Measurements from ENCODE around the gene EPHA6. TPM values are rescaled to one million over a fixed set of nuclear protein-coding genes. Genes with fewer than 3 reads are reported as not detected.

EPHA6 gene
- total and polyA plus RNA-seq, 9 donors: 2.0 to 20.9 (median 9.2) TPM

DNA sequence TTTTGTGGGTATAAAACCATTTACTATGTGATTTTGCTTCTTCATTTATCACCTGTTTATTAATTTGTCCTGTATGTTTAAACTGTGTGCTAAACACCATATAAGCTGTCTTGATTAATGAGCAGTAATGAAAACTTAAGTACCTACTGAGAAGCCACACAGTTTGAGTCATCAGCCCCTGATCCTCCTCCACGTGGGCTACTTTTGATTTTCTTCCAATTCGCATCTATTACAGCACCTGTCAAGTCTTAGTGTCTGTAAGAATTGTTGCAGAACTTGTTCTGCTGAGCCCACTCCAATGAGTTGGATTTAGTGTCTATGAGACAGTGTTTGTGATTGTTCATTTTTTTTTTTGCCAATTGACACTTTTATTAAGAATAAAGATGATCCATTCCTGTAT is 16.8 kb downstream of the EPHA6 start:
- no peak for TF ChIP-seq EP300 (IDR thresholded peaks at IDR 0.05)
- TF ChIP-seq POLR2A (IDR thresholded peaks at IDR 0.05): no peak
- TF ChIP-seq, protein P1, sequence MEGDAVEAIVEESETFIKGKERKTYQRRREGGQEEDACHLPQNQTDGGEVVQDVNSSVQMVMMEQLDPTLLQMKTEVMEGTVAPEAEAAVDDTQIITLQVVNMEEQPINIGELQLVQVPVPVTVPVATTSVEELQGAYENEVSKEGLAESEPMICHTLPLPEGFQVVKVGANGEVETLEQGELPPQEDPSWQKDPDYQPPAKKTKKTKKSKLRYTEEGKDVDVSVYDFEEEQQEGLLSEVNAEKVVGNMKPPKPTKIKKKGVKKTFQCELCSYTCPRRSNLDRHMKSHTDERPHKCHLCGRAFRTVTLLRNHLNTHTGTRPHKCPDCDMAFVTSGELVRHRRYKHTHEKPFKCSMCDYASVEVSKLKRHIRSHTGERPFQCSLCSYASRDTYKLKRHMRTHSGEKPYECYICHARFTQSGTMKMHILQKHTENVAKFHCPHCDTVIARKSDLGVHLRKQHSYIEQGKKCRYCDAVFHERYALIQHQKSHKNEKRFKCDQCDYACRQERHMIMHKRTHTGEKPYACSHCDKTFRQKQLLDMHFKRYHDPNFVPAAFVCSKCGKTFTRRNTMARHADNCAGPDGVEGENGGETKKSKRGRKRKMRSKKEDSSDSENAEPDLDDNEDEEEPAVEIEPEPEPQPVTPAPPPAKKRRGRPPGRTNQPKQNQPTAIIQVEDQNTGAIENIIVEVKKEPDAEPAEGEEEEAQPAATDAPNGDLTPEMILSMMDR (IDR thresholded peaks at IDR 0.05): no peak
- DNase-seq: no peak
- 53 to 66% (median 66%) methylated on average over 2 of the region's 2 CpGs for WGBS, 3 donors
- Histone ChIP-seq H3K27me3 (no peaks in the 10 kb centered on the region), H3K4me3 (no peak overlapping the region), H3K4me1 (ENCODE audit: insufficient read depth) (no peaks in the 10 kb centered on the region), H3K27ac (no peak overlapping the region), H3K9me3 (no peaks in the 10 kb centered on the region), H3K36me3 (no peaks in the 10 kb centered on the region)
- intact Hi-C loops (cut with DNase I): no loop called here

DNA sequence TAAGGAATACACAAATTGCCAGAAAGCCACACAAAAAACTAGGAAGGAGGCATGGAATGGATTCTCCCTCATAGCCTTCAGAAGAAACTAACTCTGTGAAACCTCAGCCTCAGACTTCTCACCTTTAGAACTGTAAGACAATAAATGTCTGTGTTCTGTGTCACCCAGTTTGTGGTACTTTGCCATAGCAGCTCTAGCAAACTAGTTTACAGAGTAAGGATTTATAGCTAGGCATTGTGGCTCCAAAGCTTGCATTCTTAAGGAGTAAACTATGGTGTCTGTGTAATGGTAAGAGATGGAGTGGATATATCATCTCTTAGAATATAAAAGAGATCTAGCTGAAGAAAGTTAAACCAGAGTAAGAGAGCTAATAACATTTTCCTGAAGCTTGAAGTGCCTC is 18.9 kb downstream of the EPHA6 start:
- no peaks in the 10 kb centered on the region for H3K27me3 ChIP-seq
- H3K4me1 ChIP-seq (ENCODE audit: insufficient read depth): no peaks in the 10 kb centered on the region
- no peak for DNase-seq
- no peaks in the 10 kb centered on the region for H3K9me3 ChIP-seq
- intact Hi-C loops (cut with DNase I): no loop called here
- no peaks in the 10 kb centered on the region for H3K36me3 ChIP-seq
- TF ChIP-seq POLR2A (IDR thresholded peaks at IDR 0.05) (no peak), EP300 (IDR thresholded peaks at IDR 0.05) (no peak)
- TF ChIP-seq, protein P1 (IDR thresholded peaks at IDR 0.05): no peak
- no peak overlapping the region for H3K27ac ChIP-seq
- H3K4me3 ChIP-seq: no peak overlapping the region

DNA sequence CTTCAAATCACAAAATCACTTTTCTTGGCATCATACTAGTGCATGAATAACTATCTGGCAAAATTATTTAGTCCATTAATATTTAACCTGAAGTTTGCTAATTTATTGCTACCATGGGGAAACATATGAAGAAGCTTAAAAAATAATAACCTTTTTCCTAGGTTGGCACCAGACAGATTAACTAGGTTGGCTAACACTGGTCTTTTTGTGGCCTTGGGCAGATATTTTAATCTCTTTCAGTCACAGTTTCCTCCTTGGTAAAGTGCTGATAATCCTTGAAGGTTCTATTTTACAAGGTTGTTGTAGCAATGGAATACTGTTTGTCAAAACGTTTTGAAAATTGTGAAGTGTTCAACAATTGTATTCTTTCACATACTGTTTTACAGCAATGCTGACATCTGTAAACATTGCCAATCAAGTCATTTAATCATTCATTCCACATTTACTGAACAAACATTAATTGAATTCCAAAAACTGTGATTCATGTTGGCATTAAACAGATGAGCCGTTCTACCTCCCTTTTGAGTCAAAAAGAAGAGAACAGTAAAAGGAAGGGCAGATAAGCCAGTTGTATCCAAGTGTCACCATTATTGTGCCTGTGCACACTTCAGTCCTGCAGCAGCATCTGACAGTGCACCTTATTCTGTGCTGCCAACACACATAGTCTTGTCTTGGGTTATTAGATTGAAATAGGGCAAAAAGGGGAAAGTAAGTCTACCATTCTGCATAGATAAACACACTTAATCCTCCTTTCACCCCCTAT is 21.9 kb downstream of the EPHA6 start:
- no peak for DNase-seq
- WGBS, 3 donors: 40 to 52% (median 47%) methylated on average over 2 of the region's 2 CpGs
- intact Hi-C loops (cut with DNase I): no loop called here
- Histone ChIP-seq H3K36me3 (no peaks in the 10 kb centered on the region), H3K27me3 (no peaks in the 10 kb centered on the region), H3K4me3 (no peak overlapping the region), H3K27ac (no peak overlapping the region), H3K4me1 (ENCODE audit: insufficient read depth) (no peaks in the 10 kb centered on the region), H3K9me3 (no peaks in the 10 kb centered on the region)
- TF ChIP-seq, protein P1 (IDR thresholded peaks at IDR 0.05): no peak
- TF ChIP-seq POLR2A (IDR thresholded peaks at IDR 0.05): no peak
- no peak for TF ChIP-seq EP300 (IDR thresholded peaks at IDR 0.05)

DNA sequence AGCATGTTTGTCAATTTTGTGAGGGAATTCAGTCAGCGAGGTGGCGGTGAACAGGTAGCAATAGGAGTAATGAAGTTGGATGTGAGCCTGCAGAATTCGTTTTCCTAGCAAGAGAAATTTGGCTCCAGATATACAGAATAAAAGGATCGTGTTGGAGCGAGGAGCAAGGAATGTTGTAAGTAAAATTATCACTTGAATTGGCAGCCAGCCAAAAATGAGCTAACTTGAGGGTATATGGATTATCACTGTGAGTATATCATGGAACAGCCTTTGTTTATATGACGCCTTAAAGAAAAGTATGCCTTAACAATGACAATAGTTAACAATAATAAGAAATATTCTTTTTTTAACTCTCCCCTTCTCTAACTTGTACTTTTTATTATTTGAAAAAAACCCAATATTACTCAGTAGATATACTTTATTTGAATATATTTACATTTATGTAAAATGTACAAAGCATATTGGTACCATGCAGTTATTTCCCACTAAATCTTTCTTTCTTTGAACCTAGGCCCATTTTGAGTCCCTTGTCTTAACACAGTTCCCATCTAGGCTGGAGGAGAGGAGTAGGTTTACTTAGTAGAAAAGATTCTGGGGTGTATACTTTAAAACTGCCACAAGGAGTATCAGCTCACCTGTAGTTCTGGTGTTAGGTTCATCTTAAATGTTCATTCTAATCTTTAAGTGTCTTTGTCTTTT is 29.3 kb downstream of the EPHA6 start:
- no peak for TF ChIP-seq EP300 (IDR thresholded peaks at IDR 0.05)
- no peak for TF ChIP-seq POLR2A (IDR thresholded peaks at IDR 0.05)
- TF ChIP-seq, protein P1 (IDR thresholded peaks at IDR 0.05): no peak
- intact Hi-C loops (cut with DNase I): no loop called here
- no peak overlapping the region for H3K27ac ChIP-seq
- no peaks in the 10 kb centered on the region for H3K4me1 ChIP-seq (ENCODE audit: insufficient read depth)
- H3K4me3 ChIP-seq: no peak overlapping the region
- no peaks in the 10 kb centered on the region for H3K9me3 ChIP-seq
- no peak for DNase-seq
- H3K36me3 ChIP-seq: no peaks in the 10 kb centered on the region
- H3K27me3 ChIP-seq: no peaks in the 10 kb centered on the region
- WGBS, 3 donors: 21 to 25% (median 23%) methylated on average over 6 of the region's 6 CpGs
